ENCODE measurements around the gene EPHA3. TPM values are rescaled to one million over a fixed set of nuclear protein-coding genes. Genes with fewer than 3 reads are reported as not detected.

EPHA3 gene
- total RNA-seq, 2 donors from 2014 or later, result 1.0 to 1.8 TPM

GRCh38 chr3:89138048-89138447 is 30.6 kb downstream of the EPHA3 start:
- DNase-seq (no peak), ATAC-seq (no peak)
- intact Hi-C loops (cut with DNase I, micrococcal nuclease), result no loop called here

DNA sequence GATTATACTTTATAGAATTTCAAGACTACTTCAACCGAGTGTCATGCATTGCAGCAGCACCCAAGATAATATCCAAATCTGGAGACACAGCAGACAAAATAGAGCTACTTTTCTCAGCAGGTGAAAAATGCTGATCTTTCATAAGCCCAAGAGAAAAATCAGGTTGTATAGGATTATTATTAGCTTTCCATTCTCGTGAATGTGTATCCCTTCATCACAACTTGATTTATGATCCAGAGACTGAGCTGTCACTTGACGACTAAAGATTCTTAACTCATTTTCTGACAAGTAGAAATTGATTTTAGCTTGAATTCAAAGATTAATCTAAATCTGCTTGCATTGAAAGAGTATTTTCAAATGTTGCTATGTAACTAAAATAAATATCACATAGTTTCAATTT is 32.4 kb downstream of the EPHA3 start:
- ATAC-seq, result no peak
- intact Hi-C loops (cut with DNase I, micrococcal nuclease), result no loop called here
- DNase-seq, result no peak

DNA sequence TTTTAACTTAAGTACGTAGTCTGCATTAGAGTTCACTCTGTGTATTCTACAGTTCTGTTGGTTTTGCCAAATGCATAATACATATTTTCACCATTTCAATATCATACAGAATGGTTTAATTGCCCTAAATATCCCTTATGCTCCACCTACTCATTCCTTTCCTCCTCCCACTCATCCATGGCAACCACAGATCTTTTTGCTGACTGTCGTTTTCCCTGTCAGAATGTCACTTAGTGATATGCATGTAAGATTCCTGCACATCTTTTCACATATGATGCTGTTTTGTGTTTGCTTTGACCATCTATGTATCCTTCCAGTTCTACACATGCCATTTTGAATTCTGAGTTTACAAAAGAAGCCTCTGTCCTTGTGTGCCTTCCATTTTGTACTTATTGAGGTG is 36.7 kb downstream of the EPHA3 start:
- intact Hi-C loops (cut with DNase I, micrococcal nuclease), result no loop called here
- no peak for DNase-seq
- ATAC-seq, result no peak

GRCh38 chr3:89145995-89146394 is 38.6 kb downstream of the EPHA3 start:
- DNase-seq, result no peak
- intact Hi-C loops (cut with DNase I, micrococcal nuclease), result no loop called here
- no peak for ATAC-seq

DNA sequence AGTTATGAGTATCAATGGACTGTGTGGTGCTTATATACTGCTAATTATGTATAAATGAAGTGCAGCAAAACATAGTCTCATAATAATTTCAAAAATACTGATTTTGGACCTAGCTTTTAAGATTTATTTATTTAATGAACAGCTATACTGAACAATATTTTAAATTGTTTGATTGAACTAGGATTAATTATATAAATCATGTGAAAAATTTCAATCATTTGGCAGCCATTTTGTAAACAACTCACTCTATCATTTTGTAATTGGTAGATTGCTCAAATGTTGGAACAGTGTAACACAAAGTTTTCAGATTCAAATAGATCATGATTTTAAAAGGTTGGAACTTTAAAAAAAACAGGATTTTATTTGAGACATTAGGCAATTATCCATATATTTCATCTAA is 47.0 kb downstream of the EPHA3 start:
- ATAC-seq, result no peak
- DNase-seq, result no peak

DNA sequence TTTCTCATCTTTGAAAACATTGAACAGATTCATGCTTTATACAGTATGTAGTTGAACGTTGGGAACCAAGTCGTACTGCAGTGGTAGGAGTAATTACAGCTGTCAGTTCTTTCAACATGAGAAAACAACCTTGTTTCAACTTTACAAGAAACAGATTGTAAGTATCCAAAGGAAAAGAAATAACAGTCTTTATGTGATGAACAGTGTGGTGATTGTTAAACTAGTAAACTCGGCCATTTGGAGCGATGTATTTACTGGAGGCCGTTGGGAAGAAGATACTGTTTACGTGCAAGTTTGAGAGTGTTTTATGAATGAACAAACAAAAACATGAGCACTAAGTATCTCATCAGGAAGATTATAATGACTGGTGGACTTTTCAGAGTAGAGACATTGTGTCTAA is 48.4 kb downstream of the EPHA3 start:
- intact Hi-C loops (cut with DNase I, micrococcal nuclease), result no loop called here
- DNase-seq, result no peak
- ATAC-seq, result no peak

More for the DNA sequence above, 47.0 kb downstream of the EPHA3 start:
- intact Hi-C loops (cut with DNase I, micrococcal nuclease), result no loop called here

DNA sequence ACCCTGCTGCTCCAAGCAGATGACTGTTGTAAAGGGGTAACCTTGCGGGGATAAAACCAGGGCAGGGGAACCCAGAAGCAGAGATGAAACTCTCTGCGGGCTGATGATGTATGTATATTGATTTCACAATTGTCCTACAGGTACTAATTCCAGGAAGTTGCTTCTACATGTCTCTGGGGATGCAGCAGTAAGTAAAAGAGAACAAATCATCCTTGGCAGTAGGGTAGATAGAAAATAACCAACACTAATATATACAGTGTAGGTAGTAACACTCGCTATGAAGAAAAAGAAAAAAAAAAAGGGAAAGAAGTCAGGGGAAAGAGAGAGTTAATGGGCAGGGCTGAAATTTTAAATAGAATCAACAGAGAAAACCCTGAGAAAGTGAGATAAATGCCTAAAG is 50.2 kb downstream of the EPHA3 start:
- DNase-seq (no peak), ATAC-seq (no peak)
- intact Hi-C loops (cut with DNase I, micrococcal nuclease), result no loop called here

DNA sequence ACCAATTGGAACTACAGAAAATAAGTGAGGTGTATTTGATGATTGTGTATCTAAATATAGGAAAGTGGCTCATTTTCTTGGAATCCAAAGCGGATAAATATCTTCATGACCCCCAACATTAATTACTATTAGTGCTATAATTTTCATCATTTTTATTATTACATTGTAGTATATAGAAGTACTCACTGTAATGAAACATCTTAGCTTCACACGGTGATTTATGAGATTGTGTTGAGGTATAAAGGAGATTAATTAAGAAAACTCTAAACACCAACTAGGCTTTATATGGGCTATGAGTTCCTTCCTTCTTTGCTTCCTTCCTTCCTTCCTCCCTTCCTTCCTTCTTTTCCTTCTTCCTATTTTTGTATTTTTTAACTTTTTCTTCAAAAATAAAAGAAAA is 52.2 kb downstream of the EPHA3 start:
- ATAC-seq, result no peak
- no peak for DNase-seq
- intact Hi-C loops (cut with DNase I, micrococcal nuclease), result no loop called here

GRCh38 chr3:89164774-89165173 is 57.4 kb downstream of the EPHA3 start:
- intact Hi-C loops (cut with DNase I, micrococcal nuclease), result no loop called here
- DNase-seq (no peak), ATAC-seq (no peak)

- intact Hi-C loops (cut with DNase I, micrococcal nuclease), result no loop called here
- DNase-seq (no peak), ATAC-seq (no peak)
Observed at GRCh38 chr3:89165636-89166263, 58.3 kb downstream of the EPHA3 start.

DNA sequence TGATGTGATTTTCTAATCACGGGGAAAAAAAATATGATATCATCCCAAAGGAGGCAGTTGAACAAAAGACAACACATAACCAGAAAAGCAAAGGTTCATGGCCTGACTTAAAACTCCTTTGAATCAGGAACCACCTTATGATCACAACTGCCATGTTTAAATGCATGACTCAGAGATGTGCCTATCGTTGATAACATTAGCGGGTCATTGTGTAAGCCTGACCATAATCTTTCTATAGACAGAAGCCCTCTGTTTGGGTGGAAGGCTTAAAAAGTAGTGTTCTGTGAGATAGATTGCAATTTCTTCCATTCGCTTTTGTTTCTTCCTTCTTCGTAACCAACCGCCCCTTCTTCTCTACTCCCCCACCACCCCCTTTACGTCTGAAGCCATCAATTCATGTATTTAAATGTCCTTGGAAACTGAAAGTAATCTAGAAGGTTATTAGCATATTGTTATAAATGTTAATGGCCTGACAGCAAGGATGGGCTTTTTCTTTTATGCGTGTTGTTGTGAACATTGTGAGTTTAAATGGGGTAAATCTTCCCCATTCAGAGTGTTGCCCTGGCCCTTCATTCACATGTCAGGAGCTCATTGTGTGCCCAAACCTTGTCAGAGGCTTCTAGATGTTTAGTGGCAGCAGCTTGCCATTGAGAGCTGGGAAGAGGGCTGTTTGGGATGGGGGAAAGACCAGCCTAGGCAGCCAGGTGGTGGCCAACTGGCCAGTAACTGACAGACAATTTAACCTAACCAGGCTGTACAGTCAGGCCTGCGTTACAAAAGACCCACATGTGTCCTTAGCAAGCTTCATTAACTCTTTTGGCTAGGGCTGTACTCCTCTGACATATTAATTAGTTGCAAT is 64.5 kb downstream of the EPHA3 start:
- ATAC-seq (no peak), DNase-seq (no peak)
- intact Hi-C loops (cut with DNase I, micrococcal nuclease), result no loop called here

GRCh38 chr3:89173546-89173945 is 66.1 kb downstream of the EPHA3 start:
- intact Hi-C loops (cut with DNase I, micrococcal nuclease), result no loop called here
- no peak for DNase-seq
- no peak for ATAC-seq

DNA sequence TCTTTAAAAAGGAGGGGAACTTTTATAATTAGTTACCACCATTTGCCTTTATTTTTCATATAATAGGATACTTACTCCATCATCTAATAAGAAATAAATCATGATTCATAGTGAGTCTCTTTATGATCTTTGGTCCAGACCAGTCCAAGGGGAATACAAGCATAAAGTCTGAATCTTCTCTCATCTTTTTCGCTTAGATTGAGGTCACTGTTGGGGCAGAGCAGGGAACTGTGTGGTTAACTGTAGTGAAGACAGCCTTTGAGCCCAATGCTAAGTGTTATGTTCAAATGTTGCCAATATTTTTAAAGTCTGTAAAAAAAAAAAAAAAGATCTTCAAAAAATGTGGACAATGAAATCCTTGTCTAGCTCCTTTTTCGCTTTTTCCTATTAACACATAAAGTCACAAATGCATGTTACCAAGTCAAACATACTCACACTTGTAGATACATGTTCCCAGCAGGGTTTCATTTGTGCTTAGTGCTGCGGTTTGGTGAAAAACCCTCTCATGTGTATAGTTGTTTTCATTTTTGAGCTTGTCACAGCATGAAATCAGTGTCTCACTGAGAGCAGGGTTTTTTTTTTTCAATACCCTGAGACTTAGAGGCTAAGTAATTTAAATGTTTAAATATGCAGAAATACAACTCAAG is 72.1 kb downstream of the EPHA3 start:
- intact Hi-C loops (cut with DNase I, micrococcal nuclease), result no loop called here
- ATAC-seq (no peak), DNase-seq (no peak)

DNA sequence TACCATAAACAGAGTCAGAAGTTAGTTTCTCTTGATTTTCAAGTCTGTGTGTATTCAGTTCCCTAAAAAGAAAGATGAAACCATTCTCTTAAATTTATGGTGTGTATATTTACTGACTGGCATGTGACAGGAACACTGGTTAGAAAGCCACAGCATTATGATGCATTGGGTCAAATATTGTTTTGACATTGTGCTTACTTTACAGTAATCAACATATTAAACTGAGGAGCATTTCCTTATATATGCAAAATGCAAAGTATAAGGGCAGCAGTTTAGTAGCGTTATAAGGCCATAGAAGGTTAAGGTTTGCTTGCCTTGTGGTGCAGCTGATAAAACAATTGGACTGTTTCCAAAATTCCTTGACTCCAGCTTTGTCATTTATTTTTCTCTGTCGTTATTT is 72.9 kb downstream of the EPHA3 start:
- intact Hi-C loops (cut with DNase I, micrococcal nuclease), result no loop called here
- DNase-seq (no peak), ATAC-seq (no peak)

GRCh38 chr3:89182056-89182455 is 74.6 kb downstream of the EPHA3 start:
- intact Hi-C loops (cut with DNase I, micrococcal nuclease), result no loop called here
- DNase-seq, result no peak
- no peak for ATAC-seq

GRCh38 chr3:89184151-89184995 is 77.0 kb downstream of the EPHA3 start:
- DNase-seq (no peak), ATAC-seq (no peak)
- intact Hi-C loops (cut with DNase I, micrococcal nuclease), result no loop called here

- intact Hi-C loops (cut with DNase I, micrococcal nuclease), result no loop called here
- ATAC-seq (no peak), DNase-seq (no peak)
Observed at GRCh38 chr3:89186456-89186855, 79.0 kb downstream of the EPHA3 start.

- intact Hi-C loops (cut with DNase I, micrococcal nuclease), result no loop called here
- ATAC-seq (no peak), DNase-seq (no peak)
Observed at GRCh38 chr3:89198591-89198990, 91.2 kb downstream of the EPHA3 start.

- DNase-seq, result no peak
- no peak for ATAC-seq
- intact Hi-C loops (cut with DNase I, micrococcal nuclease), result no loop called here
Observed at GRCh38 chr3:89212619-89213018, 105.2 kb downstream of the EPHA3 start.
